PC-3 (cell line): Measurements from ENCODE around the gene WDR47. TPM values are rescaled to one million over a fixed set of nuclear protein-coding genes. Genes with fewer than 3 reads are reported as not detected.

ENCODE experiments used
- ATAC-seq: fragments of 200-7000 bp; cut with Tn5 transposase; 2 replicates; pipeline ENCODE4 v1.9.1; 2020; ENCODE audit warnings: mild to moderate bottlenecking, moderate library complexity
- BruUV-seq: library from RNA; stranded (reverse); fragments of 400-500 nt; replicated peaks from 2 replicates; lab custom pipeline; 2021; lab: Mats Ljungman, UMichigan
- CTCF ChIA-PET: fragments of 300-600 bp; sonication (Branson Sonifier 250); formaldehyde crosslinking; loops from one replicate; lab custom pipeline; 2022; ENCODE audit warnings: antibody characterized with exemption; lab: Charles Lee
- POLR2A ChIA-PET: fragments of 300-600 bp; sonication (Branson Sonifier 250); formaldehyde crosslinking; loops from one replicate; lab custom pipeline; 2022; ENCODE audit warnings: antibody characterized with exemption; ENCODE audit not compliant: unreplicated experiment; lab: Charles Lee
- DNase-seq: peaks from one replicate; pipeline ENCODE4 v3.0.0-alpha.2; 2015
- H2AFZ ChIP-seq: fragments of 300-600 bp; sonication (generic); 2 replicates; pipeline ENCODE4 v1.6.0; 2016; ENCODE audit warnings: antibody characterized with exemption, low read length
- H3F3A ChIP-seq: fragments of 300-600 bp; sonication (generic); one replicate; pipeline ENCODE4 v1.6.0; 2017; ENCODE audit warnings: antibody characterized with exemption, low read length, control low read depth, mild to moderate bottlenecking; ENCODE audit not compliant: unreplicated experiment
- H3K27ac ChIP-seq: fragments of 300-600 bp; sonication (generic); 2 replicates; pipeline ENCODE4 v1.5.1; 2016; ENCODE audit warnings: mild to moderate bottlenecking, low read length
- H3K27me3 ChIP-seq: fragments of 300-600 bp; sonication (generic); 2 replicates; pipeline ENCODE4 v1.6.1; 2016; ENCODE audit warnings: low read length, mixed read lengths
- H3K36me3 ChIP-seq: fragments of 300-600 bp; sonication (generic); 2 replicates; pipeline ENCODE4 v1.6.1; 2016; ENCODE audit warnings: low read depth, mixed run types, low read length, mixed read lengths
- H3K4me1 ChIP-seq: fragments of 300-600 bp; sonication (generic); 2 replicates; pipeline ENCODE4 v1.5.1; 2016; ENCODE audit warnings: low read length; ENCODE audit not compliant: insufficient read depth
- H3K4me2 ChIP-seq: fragments of 300-600 bp; sonication (generic); 2 replicates; pipeline ENCODE4 v1.6.0; 2016; ENCODE audit warnings: low read length
- H3K4me3 ChIP-seq: fragments of 300-600 bp; sonication (generic); 2 replicates; pipeline ENCODE4 v1.5.1; 2016; ENCODE audit warnings: mild to moderate bottlenecking, low read length, mixed read lengths
- H3K79me2 ChIP-seq: fragments of 300-600 bp; sonication (generic); 2 replicates; pipeline ENCODE4 v1.6.1; 2017; ENCODE audit warnings: low read length, mixed read lengths
- H3K9ac ChIP-seq: fragments of 300-600 bp; sonication (generic); 2 replicates; pipeline ENCODE4 v1.6.0; 2016; ENCODE audit warnings: mild to moderate bottlenecking, low read length
- H3K9me2 ChIP-seq: fragments of 300-600 bp; sonication (generic); replicated peaks from 2 replicates; pipeline ENCODE4 v1.6.1; 2016; ENCODE audit warnings: mixed run types, low read length, mixed read lengths
- H3K9me3 ChIP-seq: fragments of 300-600 bp; sonication (generic); 2 replicates; pipeline ENCODE4 v1.6.1; 2016; ENCODE audit warnings: low read length, mixed read lengths
- H4K20me1 ChIP-seq: fragments of 300-600 bp; sonication (generic); 2 replicates; pipeline ENCODE4 v1.6.1; 2016; ENCODE audit warnings: low read length, mixed read lengths
- EZH2 ChIP-seq: fragments of 300-600 bp; sonication (generic); IDR thresholded peaks from one replicate; pipeline ENCODE4 v1.6.1; 2017; ENCODE audit warnings: antibody characterized with exemption, mild to moderate bottlenecking, low read length; ENCODE audit not compliant: unreplicated experiment
- EZH2phosphoT487 ChIP-seq: fragments of 300-600 bp; sonication (generic); IDR thresholded peaks from 2 replicates; pipeline ENCODE4 v1.6.1; 2018; ENCODE audit warnings: mild to moderate bottlenecking, antibody characterized with exemption, low read length, borderline replicate concordance
- intact Hi-C: fragments of 100-400 bp; cut with micrococcal nuclease; formaldehyde crosslinking; loops from 2 replicates; pipeline ENCODE4 v1.9.0; 2023
- total RNA-seq: library from RNA; depleted of rRNA; stranded (reverse); fragments of >200 nt; gene quantifications from 2 replicates; pipeline ENCODE4 v1.2.3, GENCODE V29; 2014
- TF ChIP-seq, protein P1 (sequence below): fragments of 300-600 bp; sonication (generic); conservative IDR thresholded peaks from 2 replicates; pipeline ENCODE4 v1.5.1; 2017; ENCODE audit warnings: antibody characterized with exemption, low read depth, mild to moderate bottlenecking, low read length

Gene WDR47
- total RNA-seq, 1 experiment from 2014 or later: 7.7 TPM

DNA sequence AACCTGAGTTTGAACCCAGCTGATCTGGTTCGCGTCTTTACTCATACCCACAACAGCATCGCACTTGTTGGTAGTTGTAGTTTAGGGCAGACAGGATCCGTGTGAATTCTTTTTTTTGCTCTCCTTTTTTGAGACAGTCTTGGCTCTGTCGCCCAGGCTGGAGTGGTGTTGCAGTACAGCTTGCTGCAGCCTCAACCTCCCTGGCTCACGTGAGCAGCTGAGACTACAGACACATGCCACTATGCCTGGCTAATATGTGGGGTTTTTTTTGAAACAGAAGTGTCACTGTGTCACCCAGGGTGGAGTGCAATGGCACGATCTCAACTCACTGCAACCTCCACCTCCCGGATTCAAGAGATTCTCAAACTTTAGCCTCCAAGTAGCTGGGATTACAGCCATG, 26.0 kb upstream of the WDR47 start:
- Histone ChIP-seq H3K4me2 (no peak overlapping the region), H3K79me2 (peaks cover 28% of the 10 kb centered on the region), H4K20me1 (no peaks in the 10 kb centered on the region), H3K9ac (no peak overlapping the region), H3K4me1 (no peaks in the 10 kb centered on the region), H3F3A (no peaks in the 10 kb centered on the region), H3K9me3 (no peaks in the 10 kb centered on the region), H3K27ac (no peak overlapping the region), H3K4me3 (no peak overlapping the region), H3K36me3 (peaks cover 8% of the 10 kb centered on the region; the same call in 1 of the 2 replicates), H3K9me2 (no peaks in the 10 kb centered on the region), H3K27me3 (no peaks in the 10 kb centered on the region), H2AFZ (no peak overlapping the region)
- intact Hi-C loops: no loop called here
- ATAC-seq: no peak
- DNase-seq: no peak
- TF ChIP-seq, protein P1, sequence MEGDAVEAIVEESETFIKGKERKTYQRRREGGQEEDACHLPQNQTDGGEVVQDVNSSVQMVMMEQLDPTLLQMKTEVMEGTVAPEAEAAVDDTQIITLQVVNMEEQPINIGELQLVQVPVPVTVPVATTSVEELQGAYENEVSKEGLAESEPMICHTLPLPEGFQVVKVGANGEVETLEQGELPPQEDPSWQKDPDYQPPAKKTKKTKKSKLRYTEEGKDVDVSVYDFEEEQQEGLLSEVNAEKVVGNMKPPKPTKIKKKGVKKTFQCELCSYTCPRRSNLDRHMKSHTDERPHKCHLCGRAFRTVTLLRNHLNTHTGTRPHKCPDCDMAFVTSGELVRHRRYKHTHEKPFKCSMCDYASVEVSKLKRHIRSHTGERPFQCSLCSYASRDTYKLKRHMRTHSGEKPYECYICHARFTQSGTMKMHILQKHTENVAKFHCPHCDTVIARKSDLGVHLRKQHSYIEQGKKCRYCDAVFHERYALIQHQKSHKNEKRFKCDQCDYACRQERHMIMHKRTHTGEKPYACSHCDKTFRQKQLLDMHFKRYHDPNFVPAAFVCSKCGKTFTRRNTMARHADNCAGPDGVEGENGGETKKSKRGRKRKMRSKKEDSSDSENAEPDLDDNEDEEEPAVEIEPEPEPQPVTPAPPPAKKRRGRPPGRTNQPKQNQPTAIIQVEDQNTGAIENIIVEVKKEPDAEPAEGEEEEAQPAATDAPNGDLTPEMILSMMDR: no peak
- TF ChIP-seq EZH2: no peak
- no peak for TF ChIP-seq EZH2phosphoT487
- ChIA-PET CTCF (no interaction called here), POLR2A (interaction anchor here (0.6 kb wide), 1 partner anchor 25 kb away, joined by 3 read pairs; no protein-coding TSS in a partner anchor)
- BruUV-seq: no TSS peak

DNA sequence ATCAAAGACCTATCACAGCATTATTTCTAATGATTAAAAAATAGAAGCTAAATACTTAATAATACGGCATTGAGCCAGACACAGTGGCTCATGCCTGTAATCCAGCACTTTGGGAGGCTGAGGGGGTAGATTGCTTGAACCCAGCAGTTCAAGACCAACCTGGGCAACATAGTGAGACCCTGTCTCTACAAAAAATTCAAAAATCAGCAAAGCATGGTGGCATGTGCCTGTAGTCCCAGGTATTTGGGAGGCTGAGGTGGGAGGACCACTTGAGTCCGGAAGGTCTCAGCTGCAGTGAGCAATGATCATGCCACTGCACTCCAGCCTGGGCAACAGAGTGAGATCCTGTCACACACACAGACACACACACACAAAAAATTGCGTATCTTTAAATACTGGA, 23.2 kb upstream of the WDR47 start:
- H2AFZ ChIP-seq: no peak overlapping the region
- H3F3A ChIP-seq: no peaks in the 10 kb centered on the region
- no peaks in the 10 kb centered on the region for H3K9me3 ChIP-seq
- no peak overlapping the region for H3K9ac ChIP-seq
- H3K79me2 ChIP-seq: peaks cover 14% of the 10 kb centered on the region; the same call in 1 of the 2 replicates
- H3K4me1 ChIP-seq: no peaks in the 10 kb centered on the region
- DNase-seq: no peak
- no peak overlapping the region for H3K4me3 ChIP-seq
- TF ChIP-seq EZH2phosphoT487 (no peak), EZH2 (no peak)
- TF ChIP-seq, protein P1: no peak
- no peak for ATAC-seq
- H3K36me3 ChIP-seq: peaks cover 8% of the 10 kb centered on the region; the same call in 1 of the 2 replicates
- POLR2A ChIA-PET: no interaction called here
- BruUV-seq: no TSS peak
- H3K27ac ChIP-seq: no peak overlapping the region
- no peaks in the 10 kb centered on the region for H4K20me1 ChIP-seq
- no peaks in the 10 kb centered on the region for H3K27me3 ChIP-seq
- CTCF ChIA-PET: no interaction called here
- no peak overlapping the region for H3K4me2 ChIP-seq
- H3K9me2 ChIP-seq: no peaks in the 10 kb centered on the region
- intact Hi-C loops: no loop called here

DNA sequence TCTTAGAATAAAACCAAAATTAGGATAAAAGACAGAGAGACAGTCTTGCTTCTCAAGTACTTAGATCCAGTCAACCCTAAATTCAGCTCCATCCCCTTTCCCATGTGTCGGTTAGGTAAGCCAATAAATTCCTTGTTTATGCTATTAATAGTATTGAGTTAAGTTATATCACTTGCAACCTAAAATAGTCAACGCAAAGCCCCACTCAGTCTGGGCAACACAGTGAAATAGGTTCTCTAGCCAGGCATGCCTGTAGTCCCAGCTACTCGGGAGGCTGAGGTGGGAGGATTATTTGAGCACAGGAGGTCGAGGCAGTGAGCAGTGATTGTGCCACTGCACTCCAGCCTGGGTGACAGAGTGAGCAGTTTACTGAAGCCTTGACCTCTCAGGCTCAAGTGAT, 19.3 kb upstream of the WDR47 start:
- ChIA-PET CTCF (no interaction called here), POLR2A (interaction anchor here (0.5 kb wide), 1 partner anchor 51 kb away, joined by 8 read pairs; no protein-coding TSS in a partner anchor)
- intact Hi-C loops: no loop called here
- BruUV-seq: no TSS peak
- ATAC-seq: no peak
- Histone ChIP-seq H3K27ac (no peak overlapping the region), H3K9me2 (no peaks in the 10 kb centered on the region), H3K9ac (no peak overlapping the region), H3K27me3 (no peaks in the 10 kb centered on the region), H3K36me3 (peaks cover 5% of the 10 kb centered on the region; the same call in 1 of the 2 replicates), H3K9me3 (no peaks in the 10 kb centered on the region), H4K20me1 (no peaks in the 10 kb centered on the region), H3F3A (no peaks in the 10 kb centered on the region), H2AFZ (no peak overlapping the region), H3K4me2 (no peak overlapping the region), H3K4me3 (no peak overlapping the region), H3K79me2 (no peaks in the 10 kb centered on the region), H3K4me1 (no peaks in the 10 kb centered on the region)
- TF ChIP-seq EZH2 (no peak), EZH2phosphoT487 (no peak)
- TF ChIP-seq, protein P1: no peak
- no peak for DNase-seq
